DMS153 (cell line): ENCODE results near the gene TNIK.
"Not testable (repeated sequence)": the region's sequence is repeated elsewhere in the genome, so short reads cannot be mapped to it uniquely, and the experiment has no call there.

Source experiments
- DNase-seq: peaks from one replicate; lab custom pipeline; 2025; lab: John Stamatoyannopoulos, UW

Gene TNIK

DNA sequence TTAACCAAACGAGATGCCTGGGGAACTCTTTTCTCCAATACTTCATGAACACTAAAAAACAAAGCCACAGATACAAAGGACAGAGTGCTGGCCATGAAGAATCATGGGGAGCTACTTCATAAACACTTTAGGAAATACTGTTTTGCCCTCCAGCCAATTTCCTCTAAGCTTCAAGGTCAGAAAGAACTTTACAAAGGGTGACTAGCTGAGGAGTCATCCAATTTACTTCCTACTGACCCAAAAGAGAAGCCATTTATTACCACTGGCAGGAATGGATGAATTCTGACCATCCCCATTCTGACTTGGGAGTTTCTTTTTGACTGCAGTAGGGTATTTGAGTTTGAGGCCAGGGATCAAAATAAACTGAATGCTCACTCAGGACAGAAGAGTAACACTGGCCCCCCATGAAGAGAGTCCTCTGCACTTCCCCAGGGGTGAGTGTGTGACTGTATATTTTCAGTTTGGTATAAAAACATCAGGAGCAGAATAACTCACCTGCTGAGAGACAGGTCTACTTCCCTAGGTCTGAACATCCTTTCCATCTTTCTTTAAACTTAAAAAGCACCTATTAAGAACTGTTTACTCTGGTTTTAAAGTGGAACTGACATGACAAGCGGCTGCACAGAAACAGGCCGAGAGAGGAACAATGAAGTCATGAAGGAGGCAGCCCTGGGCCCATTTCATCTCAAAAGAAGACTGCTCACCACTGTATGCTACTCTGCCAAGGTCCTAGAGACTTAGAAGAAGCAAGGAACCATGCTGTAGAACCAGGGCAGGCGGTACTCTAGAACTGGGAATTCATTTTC lies 203.6 kb downstream of the TNIK start:
- DNase-seq = no peak

DNA sequence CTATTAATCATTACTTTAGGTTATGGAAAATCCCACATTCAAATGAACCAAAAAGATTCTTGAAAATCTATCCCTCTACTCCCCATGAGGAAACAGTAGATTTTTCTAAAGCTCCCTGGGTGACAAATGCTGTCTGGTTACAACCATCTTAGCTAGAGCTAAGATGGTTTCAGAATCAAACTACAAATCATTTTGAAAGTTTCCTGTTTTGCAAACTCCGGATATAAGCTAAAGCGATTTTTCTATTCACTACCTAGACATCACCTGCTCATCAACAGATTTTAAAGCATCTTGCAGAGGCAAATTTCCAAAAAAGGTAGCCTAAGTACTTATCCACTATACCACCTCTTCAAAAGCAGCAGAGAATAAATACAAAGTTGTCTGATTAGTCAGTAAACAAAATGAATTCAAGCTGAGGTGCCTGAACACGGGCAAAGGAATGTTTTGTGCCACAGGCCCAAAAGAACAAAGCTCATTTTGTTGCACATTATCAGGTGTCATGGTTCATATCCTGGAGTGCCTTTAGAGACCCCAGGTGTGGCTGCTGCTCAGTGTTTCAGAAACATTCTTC lies 204.9 kb downstream of the TNIK start:
- DNase-seq = no peak

DNA sequence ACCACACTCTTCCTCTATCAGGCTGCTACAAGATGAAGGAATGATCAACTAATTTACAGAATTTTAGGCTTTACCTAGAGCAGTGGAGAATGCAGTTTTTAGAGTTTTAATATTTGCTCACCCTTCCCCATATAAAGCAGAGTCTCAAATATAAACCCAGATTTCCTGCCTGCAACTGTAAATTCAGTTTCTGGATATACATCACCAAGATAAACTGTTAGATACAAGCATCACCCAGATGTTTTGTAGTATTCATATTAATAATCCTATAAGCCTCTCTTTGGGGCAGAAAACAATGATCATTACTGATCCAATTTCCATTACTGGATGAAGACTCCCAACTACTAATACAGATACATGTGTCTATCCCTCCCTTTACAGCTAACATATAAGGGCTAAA lies 205.9 kb downstream of the TNIK start:
- DNase-seq = no peak

DNA sequence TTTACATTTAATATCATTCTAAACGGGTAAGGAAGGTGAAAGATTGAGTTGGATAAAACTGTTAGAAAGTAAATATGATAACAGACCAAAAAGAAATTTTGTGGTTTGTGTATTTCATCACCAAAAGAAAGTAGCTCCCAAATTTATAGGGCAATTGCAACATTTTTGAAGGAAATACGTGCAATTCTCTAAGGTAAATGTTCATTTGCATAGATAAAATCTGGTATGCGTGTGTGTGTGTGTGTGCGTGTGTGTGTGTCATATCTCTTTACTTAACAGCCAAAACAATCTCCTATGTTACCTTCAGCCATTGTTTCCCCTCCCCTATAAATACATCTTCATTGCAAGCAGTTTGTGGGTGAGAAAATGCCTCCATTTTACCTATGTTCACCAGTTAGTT lies 208.4 kb downstream of the TNIK start:
- DNase-seq = no peak

DNA sequence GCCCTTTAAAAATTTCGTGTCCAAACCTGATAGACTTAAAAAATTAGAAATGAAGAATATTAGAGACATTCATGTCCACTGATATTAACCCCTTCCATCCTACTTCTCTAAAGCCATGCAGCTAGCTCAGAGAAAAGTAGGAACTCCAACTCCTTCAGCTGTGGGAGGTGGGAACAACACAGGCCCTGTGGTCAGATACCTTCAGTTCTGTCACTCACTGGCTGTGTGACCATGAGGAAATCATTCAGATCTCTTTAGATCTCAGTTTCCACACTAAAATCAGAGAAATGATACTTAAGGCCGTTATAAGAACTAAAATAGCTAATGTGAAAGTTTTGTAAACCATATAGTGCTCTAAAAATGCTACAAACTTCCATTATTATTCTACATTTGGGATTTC lies 209.8 kb downstream of the TNIK start:
- DNase-seq = no peak

DNA sequence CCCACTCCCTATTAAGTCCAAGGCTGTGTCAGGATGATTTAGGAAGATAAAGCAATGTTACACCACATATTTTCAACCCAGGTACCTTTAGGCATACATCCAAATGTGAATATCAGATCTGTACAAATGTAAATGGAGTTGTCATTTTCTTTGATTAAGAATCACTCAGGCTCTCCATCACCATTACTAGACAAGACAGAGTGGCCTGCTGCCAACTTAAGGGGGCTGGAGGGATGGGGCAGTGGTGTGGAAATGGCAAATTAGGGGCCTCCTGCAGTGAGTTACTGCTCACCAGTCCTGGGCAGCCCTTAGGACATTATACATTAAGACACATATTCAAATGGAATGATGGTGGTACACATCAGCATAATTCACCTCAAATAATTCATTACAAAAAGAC lies 211.0 kb downstream of the TNIK start:
- DNase-seq = no peak

DNA sequence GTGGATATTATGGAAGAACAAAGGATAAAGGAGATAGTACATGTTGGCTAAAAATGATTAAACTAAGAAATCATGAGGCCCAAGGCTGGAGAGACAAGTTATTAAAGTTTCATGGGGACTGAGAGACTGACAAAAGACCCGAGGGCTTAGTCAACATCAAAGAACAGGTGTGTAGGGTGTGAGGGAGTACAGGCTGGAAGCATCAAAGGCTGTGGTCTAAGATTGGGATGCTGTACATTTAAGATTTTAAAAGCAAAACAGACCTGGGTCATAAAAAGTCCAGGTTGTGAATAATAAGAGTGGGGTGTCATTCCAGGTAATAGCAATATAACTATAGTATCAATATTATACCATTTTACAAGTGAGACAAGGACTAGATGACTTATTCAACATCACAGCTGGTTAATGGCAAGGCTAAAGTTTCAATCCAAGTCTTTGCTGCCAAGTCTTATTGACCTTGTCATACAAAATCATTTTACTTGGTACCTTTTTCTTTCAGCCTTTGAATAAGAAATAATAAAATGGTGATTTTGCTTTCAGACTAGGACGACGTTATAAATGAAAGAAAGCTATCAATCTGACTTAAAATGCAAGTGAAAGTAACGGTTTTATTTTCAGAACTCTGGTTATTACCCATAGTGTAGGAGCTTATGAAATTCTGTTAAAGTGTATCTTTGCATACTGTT lies 211.6 kb downstream of the TNIK start:
- no peak for DNase-seq

DNA sequence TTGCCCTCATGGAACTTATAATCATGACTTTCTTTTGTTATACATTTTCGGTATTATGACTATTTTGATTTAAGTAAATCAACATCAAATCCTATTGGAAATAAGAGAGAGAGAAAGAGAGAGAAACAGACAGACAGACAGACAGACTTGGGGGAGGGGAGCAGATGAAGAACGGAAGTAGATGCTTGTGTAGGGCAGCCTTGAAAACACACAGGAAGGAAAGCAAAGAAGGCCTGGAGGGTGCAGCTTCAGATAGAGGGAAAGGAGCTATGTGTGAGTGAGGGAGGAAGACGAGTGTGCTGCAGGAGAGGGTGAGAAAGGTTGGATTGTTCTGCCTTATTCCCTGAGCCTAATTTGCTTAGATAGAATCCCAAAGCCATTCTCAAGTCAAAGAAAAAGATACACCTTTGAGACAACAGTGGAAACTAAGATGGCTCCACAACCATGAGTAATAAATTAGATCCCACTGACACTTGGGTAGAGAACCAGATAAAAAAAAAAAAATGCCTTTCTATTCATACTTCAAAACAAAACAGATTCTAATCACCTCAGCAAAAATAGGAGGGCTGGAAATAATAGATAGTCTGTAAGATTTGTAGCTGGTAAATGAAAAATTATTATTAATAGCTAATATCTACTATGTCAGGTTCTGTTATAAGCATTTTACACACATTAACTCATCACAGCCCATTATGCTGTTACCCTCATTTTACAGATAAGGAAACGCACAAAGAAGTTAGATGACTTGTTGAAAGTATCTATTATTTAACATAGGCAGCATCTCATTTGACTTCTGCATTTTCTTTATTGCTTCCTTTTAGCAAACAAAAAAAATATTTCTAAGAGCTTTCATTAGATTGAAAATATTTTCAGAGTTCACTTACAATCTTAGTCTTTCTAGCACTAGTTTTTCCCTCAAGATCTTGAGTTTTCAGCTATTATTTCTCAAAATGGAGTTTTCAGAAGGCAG lies 214.1 kb downstream of the TNIK start:
- no peak for DNase-seq

DNA sequence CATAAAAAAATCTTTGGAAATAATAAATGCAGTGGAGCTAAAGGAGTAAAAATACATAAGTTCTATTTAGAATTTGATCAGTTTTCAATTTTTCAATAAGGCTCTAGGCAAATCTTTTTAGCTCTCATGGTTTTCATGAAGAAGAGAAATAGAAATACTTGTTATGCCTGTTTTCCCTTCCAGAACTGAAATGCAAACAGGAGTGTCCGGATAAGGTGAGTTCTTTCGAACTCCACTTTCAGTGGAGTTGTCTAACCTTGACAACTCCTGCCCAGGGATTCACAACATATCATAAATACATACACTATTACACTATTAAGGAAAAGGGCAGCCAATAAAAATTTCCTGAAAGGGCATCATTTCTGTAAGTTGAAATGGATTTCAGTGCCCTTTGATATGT lies 217.3 kb downstream of the TNIK start:
- DNase-seq = no peak

DNA sequence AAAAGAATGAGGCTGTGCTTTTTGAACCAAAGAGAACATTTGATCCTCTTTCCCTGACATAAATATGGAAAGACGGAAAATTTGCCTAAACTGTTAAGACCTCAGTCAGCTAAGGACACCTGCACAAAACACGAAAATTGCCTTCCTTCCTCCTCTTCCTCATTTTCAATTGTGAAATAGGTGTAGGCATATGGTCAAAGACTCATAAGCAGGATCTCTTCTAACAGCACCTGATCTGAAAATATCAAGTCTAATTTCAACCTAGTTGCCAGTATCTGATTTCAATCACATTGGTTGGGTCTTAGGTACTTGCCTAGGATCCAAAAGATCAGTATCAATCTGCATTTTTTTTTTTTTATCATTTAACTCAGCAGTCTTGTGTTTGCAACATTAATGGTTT lies 218.0 kb downstream of the TNIK start:
- no peak for DNase-seq

DNA sequence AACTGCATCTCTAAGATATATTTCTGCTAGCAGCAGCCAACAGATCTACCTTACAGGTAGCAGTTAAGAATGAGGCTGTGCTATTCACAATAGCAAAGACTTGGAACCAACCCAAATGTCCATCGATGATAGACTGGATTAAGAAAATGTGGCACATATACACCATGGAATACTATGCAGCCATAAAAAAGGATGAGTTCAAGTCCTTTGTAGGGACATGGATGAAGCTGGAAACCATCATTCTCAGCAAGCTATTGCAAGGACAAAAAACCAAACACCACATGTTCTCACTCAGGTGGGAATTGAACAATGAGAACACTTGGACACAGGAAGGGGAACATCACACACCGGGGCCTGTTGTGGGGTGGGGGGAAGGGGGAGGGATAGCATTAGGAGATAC lies 218.6 kb downstream of the TNIK start:
- not testable (repeated sequence) for DNase-seq

DNA sequence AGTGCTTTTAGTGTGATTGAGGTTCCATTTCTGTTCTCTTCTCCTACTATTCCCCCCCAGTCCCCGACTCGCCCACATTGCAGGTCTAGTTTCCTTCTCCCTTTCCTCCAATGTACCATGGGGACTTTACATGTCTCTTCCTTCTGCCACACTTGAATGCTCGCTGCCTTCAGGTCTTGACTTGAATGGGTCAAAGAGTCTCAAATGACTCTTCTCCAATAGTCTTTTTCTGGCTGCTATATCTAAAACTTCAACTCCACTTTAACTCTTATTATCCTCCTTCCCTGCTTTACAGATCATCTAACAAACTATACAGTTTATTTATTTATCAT lies 219.7 kb downstream of the TNIK start:
- no peak for DNase-seq

DNA sequence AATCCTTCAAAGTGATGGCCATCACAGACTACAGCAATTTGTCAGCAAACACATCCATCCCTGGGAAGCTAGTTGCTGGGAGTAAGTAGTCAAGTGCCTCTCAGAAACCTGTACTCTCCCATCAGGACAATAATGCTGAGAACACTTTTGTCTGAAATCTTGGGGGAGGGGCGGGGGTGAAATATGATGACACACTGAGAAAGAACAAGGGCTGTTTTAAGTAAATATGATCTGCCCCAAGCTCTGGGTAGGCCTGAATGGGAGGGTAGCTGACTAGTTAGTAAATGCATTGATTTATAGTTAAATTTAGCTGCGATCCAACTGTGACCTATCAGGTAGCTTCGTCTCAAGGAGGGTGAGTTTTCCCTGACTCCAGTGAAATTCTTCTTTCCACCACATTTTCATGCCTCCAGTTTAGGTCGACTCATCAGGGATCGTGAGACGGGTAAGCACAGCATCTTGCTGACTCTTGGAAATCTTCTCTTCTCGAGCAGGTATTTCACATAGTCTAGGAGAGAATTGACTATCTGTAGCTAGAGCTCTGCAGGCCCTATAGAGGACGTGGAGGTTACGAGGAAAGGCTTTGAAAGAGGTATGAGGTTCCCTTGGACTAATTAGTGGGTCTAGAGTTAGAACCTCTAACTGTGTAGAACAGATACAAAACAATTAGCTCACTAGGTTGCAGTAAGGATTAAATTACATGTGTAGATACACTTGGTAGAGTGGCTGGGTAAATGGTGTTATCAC lies 220.3 kb downstream of the TNIK start:
- DNase-seq = peak; percentile 30

DNA sequence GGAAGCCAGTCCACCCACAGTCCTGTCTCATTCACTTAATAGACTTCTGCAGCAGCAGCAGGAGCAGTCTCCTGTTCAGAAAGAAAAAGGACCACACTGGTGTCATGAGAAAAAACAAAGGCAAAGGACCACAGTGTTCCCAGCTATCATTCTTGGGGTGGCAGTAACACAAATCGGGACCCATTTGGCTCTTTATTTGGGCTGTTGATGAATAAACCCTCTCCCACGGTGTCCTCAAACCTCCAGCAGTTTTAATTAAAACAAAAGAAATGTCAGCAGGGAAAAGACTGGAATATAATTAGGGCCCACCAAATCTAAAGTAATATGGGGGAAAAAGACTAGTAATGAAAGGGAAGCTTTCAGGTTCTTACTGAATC lies 223.2 kb downstream of the TNIK start:
- no peak for DNase-seq

DNA sequence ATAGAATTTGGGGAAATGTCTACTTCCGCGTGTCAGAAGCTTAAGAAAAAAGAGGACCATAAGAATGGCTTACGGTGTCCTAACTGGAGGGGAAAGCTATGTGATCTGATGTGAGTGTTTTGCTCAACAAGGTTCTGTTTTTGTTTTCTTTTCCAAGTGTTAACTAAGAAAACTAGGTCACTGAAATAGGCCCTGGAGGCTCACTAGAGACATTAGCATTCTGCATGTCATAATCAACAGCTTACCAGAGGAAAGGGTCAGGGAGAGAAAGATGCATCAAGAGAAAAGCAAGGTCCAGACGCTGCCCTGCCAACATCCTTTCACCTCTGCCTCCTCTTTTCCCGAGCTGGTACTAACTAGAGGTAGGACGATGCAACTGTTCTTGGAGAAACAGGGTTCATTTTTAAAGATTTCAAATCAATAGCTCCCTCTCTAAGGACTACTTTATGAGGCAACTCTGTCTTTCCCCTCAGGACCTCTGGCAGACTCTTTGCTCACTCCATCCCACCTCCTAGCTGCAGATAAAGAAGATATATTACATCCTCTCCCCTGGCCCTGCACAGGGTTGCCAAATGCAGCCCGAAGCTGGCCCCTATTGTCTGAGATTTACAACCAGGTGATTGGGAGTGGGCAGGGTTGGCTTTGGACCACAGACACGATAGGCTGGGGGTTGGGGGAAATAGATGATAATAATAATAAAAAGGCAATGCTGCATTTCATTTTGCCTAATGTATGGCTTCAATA lies 223.8 kb downstream of the TNIK start:
- DNase-seq = no peak

DNA sequence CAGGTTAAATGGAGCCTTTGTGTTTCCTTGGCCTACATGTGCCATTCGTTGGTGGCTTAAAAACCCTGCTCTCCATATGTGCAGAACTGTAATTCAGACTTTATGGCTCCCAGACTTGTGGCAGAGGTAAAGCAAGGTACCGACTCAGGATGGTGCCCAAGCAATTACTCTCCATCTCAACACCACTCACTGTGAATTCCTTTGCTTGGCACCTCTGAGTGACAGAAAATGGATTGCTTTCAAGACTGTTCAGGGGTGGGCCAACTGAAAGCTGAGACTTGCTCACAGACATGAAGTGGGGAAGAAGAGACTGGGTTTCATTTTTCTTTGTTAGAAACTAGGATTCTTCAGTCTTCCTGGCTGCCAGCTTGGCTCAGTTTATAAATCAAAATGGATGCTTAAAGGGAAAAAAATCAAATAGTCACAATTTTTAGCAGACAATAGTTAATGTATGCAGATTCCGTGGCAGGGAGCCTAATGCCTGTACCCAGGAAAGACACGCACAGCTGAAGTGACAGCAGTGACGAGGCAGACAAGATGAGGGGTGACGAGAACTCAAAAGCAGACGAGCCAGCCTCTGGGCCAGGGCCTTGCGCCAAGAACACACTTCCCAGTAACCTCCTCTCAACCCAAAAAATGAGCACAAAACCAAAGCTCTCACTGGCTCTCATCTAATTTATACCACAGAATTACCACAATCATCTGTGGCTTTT lies 225.8 kb downstream of the TNIK start:
- DNase-seq = no peak

DNA sequence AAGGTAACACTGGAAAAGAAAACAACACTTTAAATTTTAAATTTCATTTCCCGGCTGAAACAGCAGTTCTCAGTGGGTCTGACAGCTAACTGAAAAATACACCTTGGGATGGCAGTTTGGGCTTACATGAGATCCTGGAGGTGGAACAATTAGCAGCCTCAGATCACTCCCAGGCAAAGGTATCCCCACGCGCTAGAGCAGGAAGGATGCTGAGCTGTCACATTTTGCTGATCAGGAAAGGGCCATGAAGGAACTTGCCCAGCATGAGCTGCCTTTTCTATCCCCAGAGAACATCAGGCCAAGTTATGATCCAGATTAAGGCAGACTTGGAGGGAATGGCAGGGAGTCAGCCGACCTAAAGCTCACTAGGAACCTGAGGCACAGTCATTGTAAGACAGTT lies 228.8 kb downstream of the TNIK start:
- no peak for DNase-seq

DNA sequence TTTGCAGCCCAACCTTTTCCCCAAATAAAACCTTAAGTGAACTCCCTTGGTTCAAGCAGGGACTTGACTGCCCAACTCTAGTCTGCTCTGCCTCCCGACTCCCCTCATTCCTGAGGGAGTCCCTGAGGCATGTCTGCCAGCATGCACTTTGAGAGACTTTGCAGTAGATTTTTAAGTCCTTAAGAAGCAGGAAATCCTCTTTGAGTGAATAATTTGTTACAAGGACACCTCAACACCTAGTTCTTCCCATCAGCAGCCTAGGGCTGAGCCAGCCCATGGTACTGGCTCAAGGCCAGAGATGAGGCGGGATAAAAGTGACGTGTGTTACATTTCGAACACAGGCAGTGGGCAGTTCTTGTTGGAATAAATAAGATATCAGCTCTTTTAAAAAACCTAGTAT lies 229.3 kb downstream of the TNIK start:
- no peak for DNase-seq

DNA sequence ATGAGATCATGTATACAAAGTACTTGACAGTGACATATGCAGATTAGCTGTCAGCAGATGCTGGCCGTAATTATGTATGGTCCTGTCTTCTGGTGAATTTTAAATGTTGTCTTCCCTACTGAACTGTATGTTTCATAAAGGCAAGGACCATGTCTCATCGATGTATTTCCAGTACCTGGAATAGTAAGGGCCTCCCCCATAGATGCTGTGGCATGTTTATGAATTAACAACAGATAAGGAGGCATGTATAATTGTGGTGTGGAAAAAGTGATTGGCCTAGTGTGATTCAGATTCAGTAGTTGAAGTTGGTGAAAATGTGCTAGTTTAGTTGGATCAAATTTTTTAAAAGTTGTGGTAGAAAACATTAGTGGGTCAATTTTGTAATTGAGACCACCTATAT lies 231.0 kb downstream of the TNIK start:
- no peak for DNase-seq

DNA sequence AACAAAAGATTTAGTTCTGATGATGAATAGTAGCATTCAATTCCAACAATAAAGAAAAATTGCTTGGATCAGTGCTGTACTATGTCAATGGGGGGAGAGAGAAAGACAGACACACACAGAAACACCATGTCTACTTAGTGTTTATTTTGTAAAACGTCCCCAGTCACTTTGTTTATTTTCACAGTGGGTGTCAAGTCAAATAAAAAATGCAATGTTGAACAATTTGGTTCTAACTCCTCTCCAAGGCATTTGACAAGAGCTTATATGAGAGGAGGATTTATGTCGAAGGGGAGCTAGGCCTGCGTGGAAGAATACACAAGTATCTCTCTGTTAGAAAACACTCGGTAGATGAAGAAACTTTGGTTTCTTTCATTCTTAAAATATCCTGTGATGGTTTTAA lies 232.0 kb downstream of the TNIK start:
- DNase-seq = no peak
